A549 (cell line): ENCODE data around the gene TRIM41.
"Not testable (repeated sequence)": the region's sequence is repeated elsewhere in the genome, so short reads cannot be mapped to it uniquely, and the experiment has no call there.

Source experiments
- ESRRA ChIP-seq: fragments of 150-350 bp; IDR thresholded peaks from 2 replicates; pipeline ENCODE4 v1.6.1; 2014; ENCODE audit warnings: mild to moderate bottlenecking, low read length, borderline replicate concordance
- JUNB ChIP-seq: fragments of >200 bp; sonication (Bioruptor Twin); formaldehyde crosslinking; IDR thresholded peaks from 2 replicates; pipeline ENCODE4 v1.6.1; 2016
- RAD21 ChIP-seq, 2 experiments: fragments of >200 bp in 1 of 2; sonication (Bioruptor Twin) in 1 of 2; formaldehyde crosslinking in 1 of 2; IDR thresholded peaks in 1 of 2; conservative IDR thresholded peaks in 1 of 2; 2 replicates in 1 of 2; 3 replicates in 1 of 2; pipeline ENCODE4 v1.6.1; 2012 to 2018; ENCODE audit warnings: inconsistent platforms in 1 of 2
- TF ChIP-seq, protein P1 (sequence below): fragments of >200 bp; sonication (Bioruptor Twin); formaldehyde crosslinking; IDR thresholded peaks from 3 replicates; pipeline ENCODE4 v1.5.1; 2016

GRCh38 chr5:181209006-181209405 is 14.1 kb upstream of the TRIM41 start:
- not testable (repeated sequence) for TF ChIP-seq RAD21 (conservative IDR thresholded peaks at IDR 0.05 in 1 of 2, IDR thresholded peaks at IDR 0.05 in 1 of 2); ESRRA; JUNB
- TF ChIP-seq, protein P1, sequence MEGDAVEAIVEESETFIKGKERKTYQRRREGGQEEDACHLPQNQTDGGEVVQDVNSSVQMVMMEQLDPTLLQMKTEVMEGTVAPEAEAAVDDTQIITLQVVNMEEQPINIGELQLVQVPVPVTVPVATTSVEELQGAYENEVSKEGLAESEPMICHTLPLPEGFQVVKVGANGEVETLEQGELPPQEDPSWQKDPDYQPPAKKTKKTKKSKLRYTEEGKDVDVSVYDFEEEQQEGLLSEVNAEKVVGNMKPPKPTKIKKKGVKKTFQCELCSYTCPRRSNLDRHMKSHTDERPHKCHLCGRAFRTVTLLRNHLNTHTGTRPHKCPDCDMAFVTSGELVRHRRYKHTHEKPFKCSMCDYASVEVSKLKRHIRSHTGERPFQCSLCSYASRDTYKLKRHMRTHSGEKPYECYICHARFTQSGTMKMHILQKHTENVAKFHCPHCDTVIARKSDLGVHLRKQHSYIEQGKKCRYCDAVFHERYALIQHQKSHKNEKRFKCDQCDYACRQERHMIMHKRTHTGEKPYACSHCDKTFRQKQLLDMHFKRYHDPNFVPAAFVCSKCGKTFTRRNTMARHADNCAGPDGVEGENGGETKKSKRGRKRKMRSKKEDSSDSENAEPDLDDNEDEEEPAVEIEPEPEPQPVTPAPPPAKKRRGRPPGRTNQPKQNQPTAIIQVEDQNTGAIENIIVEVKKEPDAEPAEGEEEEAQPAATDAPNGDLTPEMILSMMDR, result not testable (repeated sequence)
